NK-92 (cell line): ENCODE results near the gene MBNL2.

ENCODE experiments used
- DNase-seq: peaks from one replicate; lab custom pipeline; 2025; ENCODE audit not compliant: unreplicated experiment; lab: John Stamatoyannopoulos, UW

The MBNL2 gene

GRCh38 chr13:97269603-97270002, 47.5 kb downstream of the MBNL2 start:
- DNase-seq, result no peak

- DNase-seq, result no peak
Measured at GRCh38 chr13:97272526-97272925, 50.4 kb downstream of the MBNL2 start.

- no peak for DNase-seq
Measured at GRCh38 chr13:97273341-97273831, 51.3 kb downstream of the MBNL2 start.

- no peak for DNase-seq
Measured at GRCh38 chr13:97274829-97275649, 52.9 kb downstream of the MBNL2 start.

- no peak for DNase-seq
Measured at GRCh38 chr13:97275776-97276501, 53.8 kb downstream of the MBNL2 start.

- no peak for DNase-seq
Measured at GRCh38 chr13:97276862-97277269, 54.7 kb downstream of the MBNL2 start.

- DNase-seq, result no peak
Measured at GRCh38 chr13:97278435-97279411, 56.6 kb downstream of the MBNL2 start.

- DNase-seq, result no peak
Measured at GRCh38 chr13:97279913-97280312, 57.8 kb downstream of the MBNL2 start.

- DNase-seq, result no peak
Measured at GRCh38 chr13:97280478-97280877, 58.3 kb downstream of the MBNL2 start.

- DNase-seq, result no peak
Measured at GRCh38 chr13:97281028-97281427, 58.9 kb downstream of the MBNL2 start.

- no peak for DNase-seq
Measured at GRCh38 chr13:97282705-97283104, 60.6 kb downstream of the MBNL2 start.

- no peak for DNase-seq
Measured at GRCh38 chr13:97283888-97284287, 61.8 kb downstream of the MBNL2 start.

- DNase-seq, result no peak
Measured at GRCh38 chr13:97284558-97284957, 62.4 kb downstream of the MBNL2 start.

GRCh38 chr13:97285221-97285955, 63.3 kb downstream of the MBNL2 start:
- no peak for DNase-seq

GRCh38 chr13:97286317-97287046, 64.3 kb downstream of the MBNL2 start:
- no peak for DNase-seq

- DNase-seq, result no peak
Measured at GRCh38 chr13:97287047-97287383, 64.9 kb downstream of the MBNL2 start.

GRCh38 chr13:97288486-97288900, 66.4 kb downstream of the MBNL2 start:
- no peak for DNase-seq

GRCh38 chr13:97289514-97290298, 67.6 kb downstream of the MBNL2 start:
- DNase-seq, result no peak
